Measurements from ENCODE around the gene ABCA7. TPM values are rescaled to one million over a fixed set of nuclear protein-coding genes. Genes with fewer than 3 reads are reported as not detected.

Gene ABCA7
- total and polyA plus RNA-seq, 2 of the 13 experiments (the other 11 are each of a cell fraction or from before 2014, with no cell fraction given) = 4.4 to 32.4 TPM

GRCh38 chr19:1094978-1095701 is 55.2 kb downstream of the ABCA7 start, which contains the start of gene POLR2E (continued):
- TF ChIP-seq, protein P1, sequence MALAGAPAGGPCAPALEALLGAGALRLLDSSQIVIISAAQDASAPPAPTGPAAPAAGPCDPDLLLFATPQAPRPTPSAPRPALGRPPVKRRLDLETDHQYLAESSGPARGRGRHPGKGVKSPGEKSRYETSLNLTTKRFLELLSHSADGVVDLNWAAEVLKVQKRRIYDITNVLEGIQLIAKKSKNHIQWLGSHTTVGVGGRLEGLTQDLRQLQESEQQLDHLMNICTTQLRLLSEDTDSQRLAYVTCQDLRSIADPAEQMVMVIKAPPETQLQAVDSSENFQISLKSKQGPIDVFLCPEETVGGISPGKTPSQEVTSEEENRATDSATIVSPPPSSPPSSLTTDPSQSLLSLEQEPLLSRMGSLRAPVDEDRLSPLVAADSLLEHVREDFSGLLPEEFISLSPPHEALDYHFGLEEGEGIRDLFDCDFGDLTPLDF (CRISPR knock-in tag; IDR thresholded peaks at IDR 0.05) = peak; percentile 43; the same call in 1 of the 2 replicates
- no peak for TF ChIP-seq ZBTB37 (CRISPR knock-in tag; IDR thresholded peaks at IDR 0.05)
- TF ChIP-seq NBN (conservative IDR thresholded peaks at IDR 0.05) = no peak
- TF ChIP-seq ZBTB38 (CRISPR knock-in tag; IDR thresholded peaks at IDR 0.05) = peak; percentile 74; the same call in 1 of the 2 replicates
- no peak for TF ChIP-seq RNF219 (CRISPR knock-in tag; IDR thresholded peaks at IDR 0.05)
- TF ChIP-seq ZBTB7A (CRISPR knock-in tag; IDR thresholded peaks at IDR 0.05) = no peak
- TF ChIP-seq NR2F6 (IDR thresholded peaks at IDR 0.05) = no peak
- no peak for TF ChIP-seq NR2F6 (CRISPR knock-in tag; IDR thresholded peaks at IDR 0.05)
- no peak for TF ChIP-seq HNRNPL (IDR thresholded peaks at IDR 0.05; ENCODE audit: low read depth, low read length)
- no peak for TF ChIP-seq GMEB2 (CRISPR knock-in tag; IDR thresholded peaks at IDR 0.05; ENCODE audit: low read depth)
- peak; percentile 65 for TF ChIP-seq FOXP4 (CRISPR knock-in tag; IDR thresholded peaks at IDR 0.05)
- TF ChIP-seq ZNF878 (CRISPR knock-in tag; IDR thresholded peaks at IDR 0.05) = no peak
- no peak for TF ChIP-seq ZNF253 (CRISPR knock-in tag; IDR thresholded peaks at IDR 0.05; ENCODE audit: borderline replicate concordance)
- no peak for TF ChIP-seq MAFG (CRISPR knock-in tag; IDR thresholded peaks at IDR 0.05)
- TF ChIP-seq ONECUT2 (CRISPR knock-in tag; IDR thresholded peaks at IDR 0.05) = no peak
- no peak for TF ChIP-seq ARNTL (CRISPR knock-in tag; IDR thresholded peaks at IDR 0.05)
- 0 out of 2 replicates have a peak, but pooled peaks have one; percentile 13 for TF ChIP-seq PPARG (CRISPR knock-in tag; conservative IDR thresholded peaks at IDR 0.05)

Measured in HepG2 (cell line).